Esophagus (tissue), 2 donors: ENCODE data around the gene THRB. TPM values are rescaled to one million over a fixed set of nuclear protein-coding genes. Genes with fewer than 3 reads are reported as not detected.

Experiments used
- H3K27ac ChIP-seq, 2 donors: one replicate each; pipeline ENCODE4 v1.5.1; 2013; ENCODE audit warnings: low read depth in 2 of 2, mild to moderate bottlenecking in 2 of 2, inconsistent platforms in 1 of 2, low read length in 1 of 2, moderate library complexity in 1 of 2
- H3K27me3 ChIP-seq, 2 donors: one replicate each; pipeline ENCODE4 v1.6.1; 2013; ENCODE audit warnings: low read length in 2 of 2, control low read depth in 1 of 2, mild to moderate bottlenecking in 1 of 2; ENCODE audit not compliant: insufficient read depth in 2 of 2, control insufficient read depth in 1 of 2
- H3K36me3 ChIP-seq, 2 donors: one replicate each; pipeline ENCODE4 v1.6.1; 2013; ENCODE audit warnings: low read length in 1 of 2; ENCODE audit not compliant: control insufficient read depth in 2 of 2, insufficient read depth in 2 of 2
- H3K4me1 ChIP-seq, 2 donors: one replicate each; pipeline ENCODE4 v1.6.1; 2013; ENCODE audit warnings: low read length in 1 of 2; ENCODE audit not compliant: control insufficient read depth in 2 of 2, insufficient read depth in 2 of 2
- H3K4me3 ChIP-seq, 2 donors: one replicate each; pipeline ENCODE4 v1.5.1; 2013; ENCODE audit warnings: low read length in 2 of 2, mild to moderate bottlenecking in 2 of 2, low read depth in 1 of 2, moderate library complexity in 1 of 2
- H3K9me3 ChIP-seq, 2 donors: one replicate each; pipeline ENCODE4 v1.6.1; 2013; ENCODE audit warnings: mild to moderate bottlenecking in 2 of 2, low read depth in 1 of 2, low read length in 1 of 2, moderate library complexity in 1 of 2; ENCODE audit not compliant: control insufficient read depth in 2 of 2, insufficient read depth in 1 of 2
- WGBS, 2 donors: extraction: QIAGEN DNeasy Blood & Tissue Kit; methylation state at CpG; one replicate each; pipeline ENCODE4 v1.1.7; 2013; 5-methylcytosine and 5-hydroxymethylcytosine counted together
- polyA plus RNA-seq, 2 donors: library from polyadenylated mRNA; stranded (reverse); fragments of 200-250 nt; gene quantifications; one replicate each; pipeline ENCODE4 v1.2.3, GENCODE V29; 2013
- donor health status: healthy with polysubstance abuse.
- donor health status: Bipolar disorder and iron deficiency.

The THRB gene
- polyA plus RNA-seq, 2 donors, result 1.4 to 2.5 TPM

DNA sequence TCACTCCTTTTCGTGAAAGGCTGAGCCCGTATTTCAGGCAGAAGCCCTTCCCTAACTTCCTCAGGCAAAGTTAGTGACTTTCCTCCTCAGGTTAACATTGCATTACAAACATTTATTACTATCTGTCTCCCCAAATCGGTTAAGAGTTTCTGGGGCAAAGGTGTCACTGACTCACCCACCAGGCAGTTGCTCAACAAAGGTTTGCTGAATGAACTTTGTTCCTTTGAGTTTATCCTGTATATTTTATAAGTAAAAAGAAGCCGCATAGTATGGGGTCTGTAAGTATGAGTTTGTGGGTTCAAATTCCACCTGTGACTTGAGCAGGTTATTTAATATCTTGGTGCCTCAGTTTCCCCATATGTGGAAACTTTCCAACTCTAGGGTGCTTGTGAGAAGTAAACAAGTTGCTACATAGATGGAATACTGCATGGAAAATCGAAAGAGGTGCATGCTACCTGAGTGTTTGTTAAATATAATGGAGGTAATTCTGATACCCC, 177.7 kb downstream of the THRB start:
- no peaks in the 10 kb centered on the region for H3K9me3 ChIP-seq
- H3K4me1 ChIP-seq, result no peaks in the 10 kb centered on the region
- WGBS, 2 donors, result 78 to 79% methylated on average over 5 of the region's 5 CpGs
- H3K27me3 ChIP-seq, result no peaks in the 10 kb centered on the region
- no peak overlapping the region for H3K27ac ChIP-seq
- H3K36me3 ChIP-seq, result no peaks in the 10 kb centered on the region
- H3K4me3 ChIP-seq, result no peak overlapping the region

GRCh38 chr3:24315971-24316370, 178.7 kb downstream of the THRB start:
- Histone ChIP-seq H3K9me3 (no peaks in the 10 kb centered on the region), H3K36me3 (no peaks in the 10 kb centered on the region), H3K4me3 (no peak overlapping the region), H3K27ac (no peak overlapping the region), H3K27me3 (no peaks in the 10 kb centered on the region), H3K4me1 (no peaks in the 10 kb centered on the region)

GRCh38 chr3:24315356-24315755, 179.3 kb downstream of the THRB start:
- 86 to 90% methylated on average over 7 of the region's 7 CpGs for WGBS, 2 donors
- Histone ChIP-seq H3K9me3 (no peaks in the 10 kb centered on the region), H3K36me3 (no peaks in the 10 kb centered on the region), H3K4me1 (no peaks in the 10 kb centered on the region), H3K27ac (no peak overlapping the region), H3K4me3 (no peak overlapping the region), H3K27me3 (no peaks in the 10 kb centered on the region)

GRCh38 chr3:24311881-24312280, 182.8 kb downstream of the THRB start:
- no peaks in the 10 kb centered on the region for H3K27me3 ChIP-seq
- WGBS, 2 donors, result 63 to 75% methylated on average over 2 of the region's 2 CpGs
- H3K36me3 ChIP-seq, result no peaks in the 10 kb centered on the region
- no peak overlapping the region for H3K27ac ChIP-seq
- no peaks in the 10 kb centered on the region for H3K4me1 ChIP-seq
- H3K9me3 ChIP-seq, result no peaks in the 10 kb centered on the region
- H3K4me3 ChIP-seq, result no peak overlapping the region

GRCh38 chr3:24310887-24311286, 183.8 kb downstream of the THRB start:
- H3K36me3 ChIP-seq, result no peaks in the 10 kb centered on the region
- H3K4me1 ChIP-seq, result peaks cover 0 to 2% of the 10 kb centered on the region in 2 donors
- H3K27ac ChIP-seq, result no peak overlapping the region
- H3K9me3 ChIP-seq, result no peaks in the 10 kb centered on the region
- H3K27me3 ChIP-seq, result no peaks in the 10 kb centered on the region
- H3K4me3 ChIP-seq, result no peak overlapping the region

DNA sequence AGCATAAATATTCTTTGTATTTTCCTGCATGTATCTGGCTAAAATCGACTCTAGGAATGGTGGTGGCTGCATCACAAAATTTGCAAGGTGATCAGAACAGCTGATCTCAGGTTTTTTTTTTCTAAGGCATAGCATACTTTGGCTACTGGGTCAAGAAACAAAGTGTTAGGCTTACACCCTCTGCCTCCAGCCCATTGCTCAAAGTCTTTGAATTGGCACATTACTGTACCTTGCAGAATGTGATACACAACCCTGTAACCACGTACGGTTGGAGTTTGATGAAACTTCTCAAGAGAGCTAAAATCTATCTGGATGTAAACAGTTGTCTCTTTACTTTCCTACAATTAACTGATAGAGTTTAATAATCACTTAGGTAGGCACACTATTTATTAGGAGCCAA, 188.1 kb downstream of the THRB start:
- Histone ChIP-seq H3K36me3 (no peaks in the 10 kb centered on the region), H3K4me3 (no peak overlapping the region), H3K4me1 (peaks cover 0 to 2% of the 10 kb centered on the region in 2 donors), H3K27ac (no peak overlapping the region), H3K27me3 (no peaks in the 10 kb centered on the region), H3K9me3 (no peaks in the 10 kb centered on the region)
- 64 to 85% methylated on average over 3 of the region's 3 CpGs for WGBS, 2 donors

DNA sequence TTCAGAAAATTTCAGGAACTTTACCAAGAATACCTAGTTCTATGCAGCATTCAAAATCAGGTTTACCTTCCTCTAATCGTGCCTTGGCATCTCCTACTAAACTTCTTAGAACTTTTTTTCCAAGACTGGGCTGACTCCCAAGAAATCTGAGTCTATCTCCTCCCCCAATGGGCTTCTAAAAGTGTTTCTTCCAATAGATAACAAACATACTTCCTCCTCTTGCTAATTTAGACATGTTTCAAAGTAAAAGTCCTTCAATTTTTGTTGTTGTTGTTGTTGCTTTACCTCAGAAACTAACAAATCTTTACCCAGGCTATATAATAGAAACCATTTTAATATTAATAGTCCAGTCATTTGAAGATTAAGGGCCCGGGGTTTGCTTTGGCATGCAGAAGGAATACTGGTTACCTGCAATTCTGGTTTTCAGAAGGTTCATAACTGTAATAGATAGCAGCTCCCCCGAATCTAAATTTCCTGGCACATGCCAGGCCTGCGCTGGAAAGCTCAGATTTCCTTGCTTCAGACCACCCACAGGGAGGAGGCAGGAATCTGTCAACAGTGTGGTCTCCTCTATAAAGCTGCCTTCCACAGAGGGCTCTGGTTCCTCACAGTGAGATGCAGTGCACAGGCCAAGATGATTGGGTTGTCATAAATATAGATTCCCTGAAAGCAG, 188.7 kb downstream of the THRB start:
- Histone ChIP-seq H3K27ac (no peak overlapping the region), H3K4me3 (no peak overlapping the region), H3K9me3 (no peaks in the 10 kb centered on the region), H3K4me1 (peaks cover 0 to 2% of the 10 kb centered on the region in 2 donors), H3K27me3 (no peaks in the 10 kb centered on the region), H3K36me3 (no peaks in the 10 kb centered on the region)
- 24 to 31% methylated on average over 4 of the region's 4 CpGs for WGBS, 2 donors

GRCh38 chr3:24303057-24303754, 191.4 kb downstream of the THRB start:
- Histone ChIP-seq H3K4me3 (no peak overlapping the region), H3K9me3 (no peaks in the 10 kb centered on the region), H3K27ac (no peak overlapping the region), H3K36me3 (no peaks in the 10 kb centered on the region), H3K27me3 (no peaks in the 10 kb centered on the region), H3K4me1 (peaks cover 0 to 2% of the 10 kb centered on the region in 2 donors)
- WGBS, 2 donors, result 87 to 92% methylated on average over 7 of the region's 7 CpGs

DNA sequence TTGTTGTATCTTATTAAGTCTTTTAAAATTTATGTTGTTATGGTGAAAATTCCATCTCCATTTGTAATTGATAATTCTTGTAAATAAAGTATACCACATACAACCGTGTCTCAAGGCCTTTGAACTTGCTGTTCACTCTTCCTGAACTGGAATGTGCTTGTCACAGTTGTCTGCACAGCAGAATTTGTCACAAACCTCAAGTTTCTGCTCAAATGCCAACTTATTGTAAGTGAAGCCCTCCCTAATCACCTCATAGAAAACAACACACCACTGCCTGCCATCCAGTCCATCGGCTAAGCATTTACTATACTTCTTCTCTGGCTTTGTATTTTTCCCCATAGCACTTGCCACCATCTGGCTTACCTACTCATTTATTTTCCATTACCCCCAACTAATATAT, 192.3 kb downstream of the THRB start:
- no peak overlapping the region for H3K27ac ChIP-seq
- H3K4me3 ChIP-seq, result no peak overlapping the region
- 85 to 89% methylated on average over 2 of the region's 2 CpGs for WGBS, 2 donors
- H3K9me3 ChIP-seq, result no peaks in the 10 kb centered on the region
- peaks cover 0 to 2% of the 10 kb centered on the region in 2 donors for H3K4me1 ChIP-seq
- no peaks in the 10 kb centered on the region for H3K36me3 ChIP-seq
- H3K27me3 ChIP-seq, result no peaks in the 10 kb centered on the region

- no peaks in the 10 kb centered on the region for H3K27me3 ChIP-seq
- H3K4me3 ChIP-seq, result no peak overlapping the region
- no peaks in the 10 kb centered on the region for H3K4me1 ChIP-seq
- H3K27ac ChIP-seq, result no peak overlapping the region
- H3K36me3 ChIP-seq, result no peaks in the 10 kb centered on the region
- H3K9me3 ChIP-seq, result no peaks in the 10 kb centered on the region
- 89 to 90% methylated on average over 2 of the region's 2 CpGs for WGBS, 2 donors
Measured at GRCh38 chr3:24300949-24301348, 193.7 kb downstream of the THRB start.
